ENCODE measurements around the gene FYN. TPM values are rescaled to one million over a fixed set of nuclear protein-coding genes. Genes with fewer than 3 reads are reported as not detected.

Gene FYN
- total and polyA plus RNA-seq, 2 of the 13 experiments (the other 11 are each of a cell fraction or from before 2014, with no cell fraction given): 15.5 to 24.6 TPM

- POLR2A ChIA-PET: no interaction called here
These were observed 91.0 kb downstream of the FYN start for GRCh38 chr6:111782192-111782809.

More at GRCh38 chr6:111782192-111782809, 91.0 kb downstream of the FYN start:
- Histone ChIP-seq H3K4me3 (replicated peaks in 1 of 3; ENCODE audit: insufficient read depth in 1 of 3, low read depth in 2 of 3, low read length in 3 of 3) (no peak overlapping the region), H3K27me3 (ENCODE audit: control insufficient read depth in 1 of 2, insufficient read depth in 2 of 2, low read length in 2 of 2) (no peaks in the 10 kb centered on the region), H4K20me1 (ENCODE audit: insufficient read depth, low read length) (no peaks in the 10 kb centered on the region), H3K27ac (ENCODE audit: extremely low read length, insufficient read depth, low read length) (no peak overlapping the region), H3K4me2 (ENCODE audit: low read depth, low read length) (no peak overlapping the region), H3K36me3 (replicated peaks in 1 of 2; ENCODE audit: control insufficient read depth in 1 of 2, insufficient read depth in 2 of 2, low read length in 2 of 2) (no peaks in the 10 kb centered on the region; a peak in 1 of 5 replicates), H2AFZ (ENCODE audit: low read length) (no peak overlapping the region), H3K9me3 (ENCODE audit: low read length) (no peaks in the 10 kb centered on the region), H3K4me1 (ENCODE audit: insufficient read depth, low read length) (no peaks in the 10 kb centered on the region; the same call in 1 of the 2 replicates), H3K9ac (ENCODE audit: insufficient read depth, low read depth, low read length) (no peak overlapping the region), H3K79me2 (ENCODE audit: insufficient read depth, low read length) (no peaks in the 10 kb centered on the region)
- WGBS (ENCODE audit: low lambda C conversion rate): 85% methylated on average over 5 of the region's 5 CpGs
- no peak for TF ChIP-seq ZNF441 (CRISPR knock-in tag; IDR thresholded peaks at IDR 0.05; ENCODE audit: borderline replicate concordance)
- TF ChIP-seq ELF3 (CRISPR knock-in tag; IDR thresholded peaks at IDR 0.05): no peak
- no peak for TF ChIP-seq ZIK1 (CRISPR knock-in tag; IDR thresholded peaks at IDR 0.05; ENCODE audit: borderline replicate concordance, low read depth)
- TF ChIP-seq ATF7-NPFF (CRISPR knock-in tag; IDR thresholded peaks at IDR 0.05; ENCODE audit: low read depth): no peak
- TF ChIP-seq ZC3H4 (CRISPR knock-in tag; IDR thresholded peaks at IDR 0.05; ENCODE audit: borderline replicate concordance): no peak
- no peak for TF ChIP-seq RFXANK (CRISPR knock-in tag; IDR thresholded peaks at IDR 0.05)
- TF ChIP-seq TEF (CRISPR knock-in tag; IDR thresholded peaks at IDR 0.05): no peak
- TF ChIP-seq NFE2 (CRISPR knock-in tag; IDR thresholded peaks at IDR 0.05): no peak
- no peak for TF ChIP-seq PAXIP1 (CRISPR knock-in tag; conservative IDR thresholded peaks at IDR 0.05)
- TF ChIP-seq ZMAT5 (CRISPR knock-in tag; IDR thresholded peaks at IDR 0.05; ENCODE audit: borderline replicate concordance, low read depth): no peak
- FAIRE-seq: no peak
- in situ Hi-C loops (cut with HindIII; ENCODE audit: extremely low pct_ligation_motif_present, low pct_unique_long_range_greater_than_20kb): no loop called here
- BruUV-seq (replicated peaks): no TSS peak
- intact Hi-C loops (cut with micrococcal nuclease; ENCODE audit: unreplicated experiment): no loop called here
- DNase-seq (ENCODE audit: low spot score): no peak
- CTCF ChIA-PET (ENCODE audit: low intra/inter-chr PET ratio, low total read pairs): no interaction called here
- ATAC-seq: no peak

Measured in HepG2 (cell line).